GM19351 (cell line): Measurements from ENCODE around the gene RNF223.
"Not testable (repeated sequence)": the region's sequence is repeated elsewhere in the genome, so short reads cannot be mapped to it uniquely, and the experiment has no call there.

Experiments
- ATAC-seq: cut with Tn5 transposase; IDR thresholded peaks from one replicate; pipeline ENCODE4 v1.9.1; 2021; ENCODE audit warnings: mild to moderate bottlenecking, moderate library complexity; ENCODE audit not compliant: unreplicated experiment

The RNF223 gene

GRCh38 chr1:1031659-1032235 lies 42.4 kb downstream of the RNF223 start:
- ATAC-seq: no peak

GRCh38 chr1:1030867-1031658 lies 43.0 kb downstream of the RNF223 start:
- not testable (repeated sequence) for ATAC-seq

GRCh38 chr1:1027791-1028190 lies 46.3 kb downstream of the RNF223 start:
- no peak for ATAC-seq

- no peak for ATAC-seq
Measured at GRCh38 chr1:1026599-1027413, 47.3 kb downstream of the RNF223 start.

- no peak for ATAC-seq
Measured at GRCh38 chr1:1025730-1026129, 48.4 kb downstream of the RNF223 start.

GRCh38 chr1:1024771-1025699 lies 49.1 kb downstream of the RNF223 start:
- ATAC-seq: no peak

GRCh38 chr1:1024149-1024770 lies 49.8 kb downstream of the RNF223 start:
- ATAC-seq: no peak

GRCh38 chr1:1023700-1024099 lies 50.4 kb downstream of the RNF223 start:
- ATAC-seq: no peak

- ATAC-seq: no peak
Measured at GRCh38 chr1:1022302-1023009, 51.6 kb downstream of the RNF223 start.

GRCh38 chr1:1021920-1022259 lies 52.2 kb downstream of the RNF223 start:
- no peak for ATAC-seq

- no peak for ATAC-seq
Measured at GRCh38 chr1:1021010-1021919, 52.8 kb downstream of the RNF223 start.
